NCI-H2227 treated with DMSO at 0.1 percent for 48 hours (cell line): ENCODE data around the gene RAMACL.
"Not testable (repeated sequence)": the region's sequence is repeated elsewhere in the genome, so short reads cannot be mapped to it uniquely, and the experiment has no call there.

Experiments
- DNase-seq: peaks from one replicate; lab custom pipeline; 2025; lab: John Stamatoyannopoulos, UW

Gene RAMACL

DNA sequence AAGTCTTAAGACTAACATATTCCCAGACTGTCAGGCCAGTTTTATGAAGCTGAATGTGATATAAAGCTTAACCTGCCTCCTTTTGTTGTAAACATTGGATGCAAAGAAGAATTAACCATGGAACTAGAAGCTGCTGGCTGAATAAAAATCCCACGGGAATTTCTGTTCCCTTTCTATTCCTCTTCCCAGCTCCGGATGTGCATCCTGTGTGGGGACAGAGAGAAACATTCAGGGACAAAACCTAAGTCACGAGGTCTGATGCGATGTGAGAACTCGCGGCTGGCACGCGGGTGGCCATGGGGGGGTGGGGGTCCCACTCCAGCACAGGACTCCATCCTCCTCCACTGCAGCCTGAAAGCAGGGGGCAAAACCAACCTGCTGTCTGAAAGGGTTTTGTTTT lies 32.2 kb downstream of the RAMACL start:
- DNase-seq: no peak

DNA sequence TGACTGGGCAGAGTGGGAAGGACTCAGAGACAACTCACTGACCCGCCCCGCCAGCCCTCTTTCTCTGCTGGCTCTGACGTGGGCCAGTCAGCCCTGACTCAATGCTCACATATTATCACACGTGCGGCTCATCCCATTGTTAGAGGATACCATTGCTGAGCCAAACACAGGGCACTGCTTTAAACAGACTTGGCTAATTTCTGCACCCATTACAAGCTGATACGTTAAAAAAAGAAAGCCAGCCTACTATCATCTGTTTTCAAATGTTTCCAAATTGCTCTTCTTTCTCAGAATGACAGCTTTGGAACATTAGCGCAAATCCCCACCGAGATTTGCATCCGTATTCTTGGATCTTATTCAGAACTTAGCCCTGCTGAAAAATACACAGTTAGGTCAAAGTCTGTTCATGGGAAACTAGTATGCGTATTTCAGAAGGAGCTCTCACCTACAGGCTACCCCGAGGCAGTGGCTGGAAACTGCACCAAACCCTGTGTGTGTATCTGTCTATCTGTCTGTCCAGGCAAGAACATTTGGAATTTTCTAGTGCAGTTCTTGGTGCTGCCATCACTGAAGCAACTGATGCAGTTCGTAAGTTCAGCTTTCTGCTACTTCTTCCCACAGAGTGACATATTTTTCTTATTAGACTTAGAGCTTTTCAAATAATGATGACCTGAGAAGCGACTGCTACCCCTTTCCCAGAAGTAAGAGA lies 32.8 kb downstream of the RAMACL start:
- DNase-seq: no peak

DNA sequence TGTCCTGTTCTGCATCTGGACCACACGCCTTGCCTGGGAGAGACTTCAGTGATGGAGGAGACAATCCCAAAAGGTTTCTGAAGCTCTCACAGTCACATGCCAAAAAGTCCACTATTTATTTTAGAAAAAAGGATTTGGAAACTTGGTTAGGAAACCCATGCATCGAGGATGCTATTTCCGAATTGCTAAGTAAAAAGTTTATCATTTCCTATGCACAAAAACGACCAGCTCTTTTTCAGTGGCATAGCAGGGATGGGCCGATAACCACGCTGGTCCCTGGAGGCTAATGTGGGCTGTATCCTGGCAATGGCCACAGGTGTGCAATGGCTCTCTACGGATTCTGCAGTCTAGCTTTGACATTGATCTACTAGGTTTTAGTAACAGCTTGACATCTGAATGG lies 33.9 kb downstream of the RAMACL start:
- DNase-seq: no peak

DNA sequence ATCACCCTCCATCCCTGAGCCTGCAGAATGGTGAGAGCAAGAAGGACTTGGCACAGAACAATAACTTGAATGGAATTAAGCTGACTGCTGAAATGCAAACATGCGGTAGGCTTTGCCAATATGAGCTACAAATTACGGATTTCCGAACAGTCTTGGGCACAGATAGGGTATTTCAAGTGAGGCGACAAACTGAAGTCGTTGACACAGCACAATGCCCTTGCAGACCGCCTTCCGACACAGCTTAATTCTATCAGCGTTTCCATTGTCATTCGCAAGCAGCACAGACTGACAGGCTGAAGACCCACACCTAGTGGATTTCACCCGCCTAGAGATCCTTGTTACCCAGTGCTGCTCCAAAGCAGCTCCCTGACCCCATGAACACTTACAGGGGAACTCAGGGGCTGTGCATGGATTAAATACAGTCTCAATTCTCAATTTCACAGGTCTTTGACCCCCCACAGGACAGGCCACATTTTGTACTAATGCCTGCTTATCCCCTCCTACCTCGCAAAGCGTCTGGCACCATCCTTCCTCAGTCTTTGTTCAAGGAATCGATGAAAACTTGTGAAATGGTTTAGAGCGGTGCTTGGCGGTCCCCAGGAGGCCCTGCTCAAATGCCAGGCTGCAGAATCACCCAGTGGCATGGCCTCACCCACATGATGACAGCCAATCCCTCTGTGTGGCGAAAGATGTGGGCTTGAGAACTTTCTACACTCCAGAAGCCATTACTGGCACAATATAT lies 34.6 kb downstream of the RAMACL start:
- no peak for DNase-seq

DNA sequence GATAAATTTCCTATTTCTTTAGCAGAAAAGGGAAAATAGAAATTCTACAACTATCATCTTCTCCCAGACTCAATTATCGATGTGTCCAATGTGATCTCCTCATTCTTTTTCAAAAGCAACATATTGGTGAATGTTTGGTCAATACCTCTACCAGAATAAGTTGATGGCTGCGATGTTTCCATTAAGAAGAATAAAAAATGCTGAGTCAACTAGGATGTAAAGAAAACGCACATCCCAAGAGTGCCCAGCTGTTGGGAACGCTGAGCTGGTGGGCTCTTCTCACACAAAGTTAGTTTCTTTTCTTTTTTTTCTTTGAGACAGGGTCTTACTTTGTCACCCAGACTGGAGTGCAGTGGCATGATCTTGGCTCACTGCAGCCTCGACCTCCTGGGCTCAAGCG lies 39.8 kb downstream of the RAMACL start:
- no peak for DNase-seq

DNA sequence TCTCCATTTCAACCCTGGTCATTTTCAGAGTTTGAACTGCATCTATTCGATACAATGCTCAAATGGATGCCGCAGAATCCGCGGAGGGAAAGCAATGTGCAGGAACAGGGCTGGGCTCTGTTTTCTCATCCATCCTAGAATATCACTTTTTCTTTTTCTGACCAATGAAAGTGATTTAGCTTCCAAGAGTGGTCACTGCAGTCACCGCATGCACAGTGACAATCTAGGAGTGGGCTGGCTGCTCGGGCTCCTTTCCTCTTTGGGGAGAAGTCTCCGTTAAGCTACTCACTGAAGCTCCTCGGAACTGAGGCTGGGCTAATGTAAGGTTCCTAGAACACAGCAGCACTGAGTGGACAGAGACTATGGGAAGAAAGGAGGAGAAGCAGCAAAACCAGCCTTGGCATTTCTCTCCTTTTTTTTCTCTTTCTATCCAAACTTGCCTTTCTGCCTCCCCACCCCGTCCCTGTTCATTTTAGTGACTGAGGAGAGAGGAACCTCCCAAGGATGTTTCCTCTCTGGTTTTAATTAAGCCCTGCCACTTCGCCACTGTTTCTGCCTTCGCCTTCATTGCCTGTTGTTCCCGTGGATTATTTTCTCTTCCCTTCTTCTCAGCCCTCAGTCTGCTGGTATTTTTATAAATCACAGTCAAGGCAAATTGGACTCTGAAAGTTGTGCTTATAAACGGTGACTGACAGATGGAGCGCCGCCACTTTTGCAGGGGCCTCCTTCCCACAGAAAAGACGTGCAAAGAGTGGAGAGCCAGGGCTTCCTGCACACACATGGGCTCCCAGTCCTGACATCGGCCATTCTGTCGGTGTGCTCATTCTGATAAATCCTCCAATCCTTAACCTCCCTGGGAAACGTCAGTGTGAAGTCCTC lies 41.1 kb downstream of the RAMACL start:
- DNase-seq: no peak

DNA sequence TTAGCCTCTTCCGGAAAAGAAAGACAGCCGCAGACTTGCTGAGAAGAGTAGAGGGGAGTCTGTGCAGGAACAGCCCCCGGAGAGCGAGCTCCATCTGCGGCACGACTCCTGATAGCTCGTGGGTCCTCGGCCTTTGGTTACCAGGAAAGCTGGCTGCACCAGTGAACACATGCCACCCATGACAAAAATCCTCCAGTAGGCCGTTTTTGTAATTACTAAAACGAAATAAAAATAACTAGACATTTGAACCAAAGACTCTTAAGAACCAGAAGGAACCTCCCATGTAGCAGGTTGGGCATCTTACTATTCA lies 42.2 kb downstream of the RAMACL start:
- no peak for DNase-seq

DNA sequence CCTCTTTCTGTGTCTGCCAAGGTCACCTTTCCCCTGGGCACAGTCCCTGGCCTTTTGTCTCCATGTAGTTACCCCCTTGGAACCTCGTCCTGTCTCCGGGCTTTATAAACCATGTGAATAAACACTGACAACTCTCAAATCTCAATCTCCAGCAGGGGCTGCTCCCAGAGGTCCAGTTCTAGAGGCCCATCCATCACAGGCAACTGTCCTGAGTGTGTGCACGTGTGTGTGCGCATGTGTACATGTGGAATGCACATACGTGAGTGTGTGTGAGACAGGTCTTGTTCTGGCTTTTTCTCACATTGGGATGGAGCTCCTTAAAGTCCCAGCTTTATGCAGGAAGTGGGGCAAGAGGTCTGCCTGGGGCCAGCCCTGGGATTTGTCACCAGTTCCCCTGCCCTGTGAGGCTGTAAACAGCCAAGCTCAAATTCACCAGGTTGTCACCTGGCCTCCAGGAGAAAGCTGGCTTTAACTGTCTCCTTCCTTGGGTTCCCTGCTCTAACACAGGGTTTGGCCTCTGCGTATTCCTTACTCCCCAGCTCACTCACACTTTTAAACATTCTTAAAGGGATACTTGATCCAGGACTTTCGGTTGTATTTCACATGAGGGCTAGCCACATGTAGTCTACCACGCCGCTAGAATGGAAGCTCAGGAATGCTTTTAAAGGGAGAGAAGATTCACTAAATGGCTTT lies 42.7 kb downstream of the RAMACL start:
- no peak for DNase-seq

DNA sequence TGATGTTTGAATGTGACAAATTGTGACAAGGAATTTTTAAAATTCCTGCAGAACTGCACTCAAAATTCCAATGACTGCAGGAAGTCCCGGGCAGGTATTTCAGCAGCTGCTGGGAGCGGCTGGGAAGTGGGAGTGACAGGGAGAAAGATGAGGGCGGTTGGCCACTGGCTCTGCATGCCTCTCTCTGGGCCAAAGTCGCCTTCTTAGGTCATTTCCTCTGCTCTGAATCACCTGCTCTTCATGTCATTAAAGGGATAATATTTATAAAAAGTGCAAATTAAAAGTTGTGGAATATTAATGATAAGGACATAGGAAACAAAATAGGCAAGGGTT lies 43.9 kb downstream of the RAMACL start:
- no peak for DNase-seq

DNA sequence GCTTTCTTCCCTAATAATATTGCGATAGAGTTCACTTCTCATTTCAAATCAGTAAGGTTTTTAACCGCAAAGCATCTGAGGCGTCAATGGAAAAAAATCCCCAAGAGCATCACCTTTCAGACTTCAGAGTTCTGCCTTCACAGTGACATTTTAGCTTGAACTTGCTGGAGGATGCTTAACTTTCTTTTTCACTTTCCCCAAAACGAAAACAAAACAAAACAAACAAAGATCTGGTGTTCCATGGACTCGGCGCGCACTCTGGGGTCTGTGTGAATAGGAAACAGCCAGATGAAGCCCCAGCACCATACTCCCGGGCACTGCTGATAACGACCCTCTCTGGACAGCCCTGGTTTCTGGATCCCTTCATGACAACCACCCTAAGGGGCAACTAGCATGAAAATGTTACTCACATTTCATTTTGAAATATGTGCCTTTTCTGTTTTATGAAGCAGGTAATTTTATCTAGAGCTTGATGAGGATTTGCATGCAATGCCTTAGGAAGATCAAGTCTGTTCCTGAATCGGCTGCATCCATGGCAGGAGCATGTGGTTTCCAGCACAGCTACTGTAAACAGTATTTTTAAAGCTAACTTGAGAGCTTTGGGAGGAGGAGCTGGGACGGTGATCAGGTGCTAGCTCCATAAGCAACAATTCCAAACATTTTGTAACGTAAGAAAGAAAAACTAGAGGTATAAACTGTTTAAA lies 44.5 kb downstream of the RAMACL start:
- DNase-seq: no peak

DNA sequence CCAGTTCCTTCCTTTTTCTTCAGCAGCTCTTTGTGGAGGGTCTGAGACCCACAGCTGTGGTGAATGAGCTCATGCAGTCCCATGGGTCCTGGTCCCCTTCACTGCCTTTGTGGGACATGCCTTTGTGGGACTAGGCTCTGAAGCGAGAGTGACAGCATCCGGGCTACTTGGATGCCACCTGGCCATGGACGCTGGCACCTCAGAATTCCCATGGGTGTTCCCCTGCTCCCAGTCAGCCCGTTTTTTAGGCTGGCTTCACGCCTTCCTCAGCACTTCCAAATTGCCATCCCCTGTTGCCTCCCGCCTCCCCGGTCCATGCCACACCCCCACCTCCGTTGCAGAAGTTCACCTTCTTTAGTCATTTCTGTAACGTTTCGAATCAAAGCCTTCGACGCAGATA lies 45.1 kb downstream of the RAMACL start:
- no peak for DNase-seq

DNA sequence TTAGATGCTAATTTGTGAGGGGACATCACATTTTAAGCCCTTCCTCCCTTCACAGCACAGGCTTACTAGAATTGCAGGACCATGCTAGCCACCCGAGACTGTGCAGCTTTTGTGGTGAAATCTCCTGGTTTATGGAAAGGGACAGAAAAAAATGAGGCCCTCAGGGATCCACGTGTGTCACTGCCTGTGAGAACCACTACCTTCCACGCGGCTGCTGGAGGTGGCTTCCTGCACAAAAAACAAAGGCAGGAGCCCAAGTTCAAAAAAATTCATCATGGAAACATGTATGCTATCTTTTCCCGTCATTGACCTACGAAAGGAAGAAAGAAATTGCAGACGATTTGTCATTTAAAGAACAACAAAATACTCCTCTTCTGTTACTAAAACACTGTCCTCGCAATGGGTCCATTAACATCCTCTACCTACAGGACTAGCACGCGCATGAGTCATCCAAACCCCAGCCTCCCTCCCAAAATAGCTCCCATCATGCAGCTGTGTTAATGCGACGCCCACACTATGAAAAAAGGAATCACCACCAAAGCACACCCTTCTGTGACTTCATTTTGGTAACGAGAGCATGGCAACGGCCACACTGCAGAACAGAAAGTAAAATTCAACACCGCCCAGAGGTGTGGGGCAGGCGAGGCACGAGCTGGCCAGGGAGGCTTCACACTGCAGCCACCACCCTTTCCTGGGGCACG lies 45.7 kb downstream of the RAMACL start:
- DNase-seq: no peak

DNA sequence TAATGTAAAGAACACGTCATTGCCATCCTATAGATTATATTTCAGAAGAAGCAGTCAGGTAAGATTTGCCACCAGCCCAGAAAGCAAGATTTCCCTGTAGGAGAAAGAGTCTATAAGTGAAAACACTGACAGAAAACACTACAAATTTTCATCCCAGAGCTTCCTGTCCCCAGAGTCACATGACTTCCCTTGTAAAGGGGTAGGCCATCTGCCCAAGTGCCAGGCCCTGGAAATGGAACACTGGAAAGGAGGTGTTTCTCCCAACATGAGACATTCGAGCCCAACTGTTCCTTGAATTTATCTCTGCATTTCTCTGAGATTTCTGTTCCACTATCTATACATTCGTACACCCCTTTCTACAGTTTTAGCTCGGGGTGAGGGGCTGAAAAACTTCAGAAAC lies 46.9 kb downstream of the RAMACL start:
- DNase-seq: no peak

DNA sequence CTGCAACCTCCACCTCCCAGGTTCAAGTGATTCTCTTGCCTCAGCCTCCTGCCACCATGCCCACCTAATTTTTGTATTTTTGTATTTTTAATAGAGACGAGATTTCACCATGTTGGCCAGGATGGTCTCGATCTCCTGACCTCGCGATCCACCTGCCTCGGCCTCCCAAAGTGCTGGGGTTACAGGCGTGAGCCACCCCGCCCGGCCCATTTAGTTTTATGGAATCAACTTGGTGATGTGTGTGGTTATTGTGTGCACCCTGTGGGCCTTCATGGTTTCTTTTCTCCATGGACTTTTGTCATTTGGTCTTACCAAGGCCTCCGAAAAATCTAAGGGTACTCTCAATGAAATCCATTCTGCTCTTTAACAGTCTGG lies 47.5 kb downstream of the RAMACL start:
- not testable (repeated sequence) for DNase-seq

DNA sequence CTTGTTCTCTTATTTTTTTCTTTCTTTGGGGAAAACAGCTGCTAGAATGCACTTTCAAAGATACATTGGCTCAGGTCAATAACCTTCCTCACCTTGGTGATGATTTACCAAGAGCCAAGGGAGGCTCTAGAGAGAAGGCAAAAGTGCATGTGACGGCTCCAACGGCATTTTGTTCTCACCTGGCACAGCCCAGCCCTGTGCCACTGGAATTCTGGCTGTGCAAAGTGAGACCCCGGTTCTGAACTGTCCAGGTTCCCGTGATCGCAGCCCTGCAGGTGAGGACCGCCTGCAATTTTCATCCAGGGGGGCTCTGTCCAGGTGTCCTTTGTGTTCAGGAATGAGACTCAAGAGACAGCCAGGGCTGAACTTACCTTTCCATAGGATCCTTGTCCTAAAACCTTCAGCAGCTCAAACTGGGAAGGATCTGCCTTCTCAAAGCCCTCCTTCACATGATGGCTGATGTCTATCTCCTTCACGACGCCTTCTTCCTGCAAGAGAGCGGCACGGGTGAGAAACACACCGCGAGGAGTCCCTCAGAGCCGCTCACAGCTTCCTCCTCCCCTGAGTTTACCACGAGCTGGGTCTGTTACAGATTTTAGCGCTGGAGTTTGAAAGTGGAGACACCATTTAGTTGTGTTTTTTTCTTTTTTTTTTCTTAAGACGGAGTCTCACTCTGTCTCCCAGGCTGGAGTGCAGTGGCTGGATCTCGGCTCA lies 48.0 kb downstream of the RAMACL start:
- DNase-seq: no peak

DNA sequence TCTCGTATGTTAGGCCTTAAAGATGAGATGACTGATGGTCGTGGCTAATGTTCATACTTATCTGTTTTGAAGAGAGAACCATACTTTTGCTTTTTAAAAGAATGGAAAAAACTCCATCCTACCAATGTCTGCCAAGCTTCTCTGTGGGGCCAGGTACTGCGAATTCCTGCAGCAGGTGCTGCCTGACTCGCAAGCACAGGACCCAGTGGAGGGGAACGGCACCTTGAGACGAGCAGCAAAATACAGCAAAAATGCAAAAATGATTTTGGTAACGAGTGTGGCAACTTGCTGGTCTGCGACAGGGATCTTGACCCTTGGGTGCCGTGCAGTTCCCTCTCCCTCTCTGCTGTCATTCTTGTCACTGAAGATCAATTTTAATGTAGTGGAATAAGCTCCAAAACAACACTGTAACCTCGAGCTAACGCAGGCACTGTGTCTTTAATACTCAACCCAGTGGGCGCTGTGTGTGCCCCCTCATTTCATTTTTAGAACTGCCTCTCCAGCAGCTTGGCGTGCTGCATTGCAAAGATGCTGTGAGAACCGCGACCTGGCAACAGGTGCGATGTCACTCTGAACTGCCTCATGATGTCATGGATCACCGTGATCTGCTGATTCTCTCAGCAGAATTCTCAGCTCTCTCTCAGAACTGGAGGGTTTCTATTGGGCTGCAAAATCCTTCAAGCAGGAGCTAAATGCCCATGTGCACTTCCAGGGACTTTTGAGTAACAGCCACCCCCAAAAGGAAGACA lies 51.6 kb downstream of the RAMACL start:
- no peak for DNase-seq

DNA sequence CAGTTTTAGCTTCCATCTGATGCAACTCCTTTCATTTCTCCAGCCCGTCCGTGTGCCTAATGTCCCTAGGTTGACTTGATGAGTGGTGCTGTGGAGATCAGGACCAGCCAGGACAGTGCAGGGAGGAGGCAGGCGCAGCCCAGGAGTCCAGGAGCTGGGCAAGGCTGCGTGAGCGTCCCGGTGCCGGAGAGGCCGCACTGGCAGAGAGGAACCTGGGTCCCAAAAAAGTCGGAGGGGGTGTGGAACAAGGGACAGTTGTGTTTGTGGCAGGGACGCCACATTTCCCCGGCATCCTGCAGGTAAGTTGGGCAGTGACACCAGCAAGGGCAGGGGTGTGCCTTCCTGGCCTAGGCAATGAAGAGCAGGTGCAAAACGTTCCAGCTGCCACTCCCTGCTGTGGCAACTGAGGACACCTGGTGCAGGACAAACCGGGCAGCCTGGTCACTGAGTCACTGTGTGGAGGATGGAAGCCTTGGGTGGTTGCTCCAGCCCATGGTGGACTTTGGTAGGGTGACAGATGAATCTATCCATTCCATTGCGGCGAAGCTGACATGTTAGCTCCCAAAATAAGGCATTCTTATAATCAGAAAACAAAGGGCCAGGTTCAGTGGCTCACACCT lies 53.2 kb downstream of the RAMACL start:
- DNase-seq: no peak
